Measurements from ENCODE around the gene TMEM163.

TMEM163 gene

GRCh38 chr2:134457765-134458472, 260.9 kb downstream of the TMEM163 start:
- no peak for DNase-seq (ENCODE audit: low read depth)

GRCh38 chr2:134457353-134457752, 261.4 kb downstream of the TMEM163 start:
- no peak for DNase-seq (ENCODE audit: low read depth)

- no peak for DNase-seq (ENCODE audit: low read depth)
Measured at GRCh38 chr2:134455426-134455825, 263.4 kb downstream of the TMEM163 start.

DNA sequence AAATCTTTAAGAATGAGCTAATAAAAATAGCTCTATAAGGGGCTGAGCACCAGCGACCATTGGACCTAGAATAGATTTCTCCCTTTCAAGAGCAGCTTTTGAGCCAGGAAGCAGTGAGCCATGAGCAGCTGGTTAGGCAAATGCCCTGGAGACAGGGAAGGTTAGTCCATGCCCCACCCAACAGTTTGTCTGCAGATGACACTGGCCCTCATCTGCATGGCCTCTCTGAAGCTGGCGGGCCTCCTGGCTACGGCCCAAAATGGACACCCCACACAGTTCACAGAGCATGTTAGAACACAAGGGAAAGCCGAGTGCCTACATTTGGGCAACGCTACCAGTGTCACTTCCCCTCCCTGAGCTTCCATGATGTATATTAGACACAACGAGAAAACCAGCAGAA, 263.9 kb downstream of the TMEM163 start:
- no peak for DNase-seq (ENCODE audit: low read depth)

- no peak for DNase-seq (ENCODE audit: low read depth)
Measured at GRCh38 chr2:134454426-134454825, 264.4 kb downstream of the TMEM163 start.

GRCh38 chr2:134453973-134454372, 264.8 kb downstream of the TMEM163 start:
- no peak for DNase-seq (ENCODE audit: low read depth)

DNA sequence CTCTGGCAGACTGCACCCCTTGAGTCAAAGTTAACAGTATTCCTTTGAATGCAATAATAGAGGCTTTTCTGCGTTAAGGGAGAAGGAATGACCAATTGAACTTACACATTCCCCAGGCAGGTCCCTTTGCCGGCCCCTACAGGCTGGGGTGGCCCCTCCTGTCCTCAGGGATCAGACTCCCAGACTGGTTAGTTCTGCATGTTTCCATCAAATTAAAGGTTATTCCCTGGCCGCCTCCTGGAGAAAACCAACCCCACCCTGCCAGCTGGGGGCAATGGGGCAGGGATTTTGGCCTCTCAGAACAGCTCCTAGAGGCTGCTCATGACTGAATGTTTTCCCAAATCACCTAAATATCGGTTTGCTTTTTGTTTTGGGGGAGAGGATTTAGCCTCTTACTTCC, 265.3 kb downstream of the TMEM163 start:
- no peak for DNase-seq (ENCODE audit: low read depth)

- no peak for DNase-seq (ENCODE audit: low read depth)
Measured at GRCh38 chr2:134452042-134452733, 266.6 kb downstream of the TMEM163 start.

DNA sequence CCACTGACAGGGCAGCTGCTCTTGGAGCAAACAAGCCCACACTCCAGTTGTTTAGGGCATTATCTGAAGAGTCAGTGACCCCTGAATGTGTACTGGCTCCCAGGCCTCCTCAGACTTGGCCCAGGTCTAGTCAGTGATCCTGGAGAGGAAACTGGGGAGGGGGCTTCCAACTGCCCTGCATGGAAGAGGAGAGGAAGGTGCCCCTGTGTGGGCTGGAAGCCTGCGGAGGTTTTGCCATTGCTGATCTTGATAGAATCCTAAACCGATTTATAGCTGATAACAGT, 267.5 kb downstream of the TMEM163 start:
- DNase-seq (ENCODE audit: low read depth), result no peak

GRCh38 chr2:134449751-134450513, 268.9 kb downstream of the TMEM163 start:
- DNase-seq (ENCODE audit: low read depth), result no peak

DNA sequence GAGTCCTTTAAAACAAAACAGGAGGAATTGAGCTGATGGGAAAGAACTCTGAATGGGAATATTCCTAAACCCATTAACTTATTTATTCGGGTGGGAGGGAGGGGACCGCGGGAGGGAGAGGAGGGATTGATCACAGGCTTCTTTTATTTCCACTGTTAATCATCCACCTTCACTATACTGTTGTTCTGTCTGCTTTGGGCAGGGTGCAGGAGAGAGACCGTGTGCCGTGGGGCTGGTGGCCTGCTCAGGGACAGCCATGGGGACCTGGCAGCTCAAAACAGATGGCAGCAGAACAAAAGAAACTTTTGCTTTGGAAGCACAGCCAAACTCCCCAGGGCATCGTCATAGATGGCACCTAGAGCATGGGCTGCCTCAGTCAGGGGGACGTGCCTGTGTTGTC, 269.6 kb downstream of the TMEM163 start:
- no peak for DNase-seq (ENCODE audit: low read depth)

DNA sequence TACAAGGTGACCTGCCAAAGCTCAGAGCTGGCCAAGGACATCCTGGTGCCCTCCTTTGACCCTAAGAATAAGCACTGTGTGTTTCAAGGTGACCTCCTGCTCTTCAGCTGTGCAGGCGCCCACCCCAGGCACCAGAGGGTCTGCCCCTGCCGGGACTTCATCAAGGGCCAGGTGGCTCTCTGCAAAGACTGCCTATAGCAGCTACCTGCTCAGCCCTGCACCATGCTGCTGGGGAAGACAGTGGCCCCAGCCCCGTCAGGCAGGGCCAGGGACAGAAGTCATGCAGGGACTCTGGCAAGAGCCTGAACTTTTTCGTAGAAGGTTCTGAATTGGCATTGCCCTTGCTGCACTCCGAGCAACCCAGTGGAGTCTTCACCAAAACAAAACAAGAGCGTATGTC, 270.1 kb downstream of the TMEM163 start:
- no peak for DNase-seq (ENCODE audit: low read depth)

- no peak for DNase-seq (ENCODE audit: low read depth)
Measured at GRCh38 chr2:134447669-134448068, 271.1 kb downstream of the TMEM163 start.

DNA sequence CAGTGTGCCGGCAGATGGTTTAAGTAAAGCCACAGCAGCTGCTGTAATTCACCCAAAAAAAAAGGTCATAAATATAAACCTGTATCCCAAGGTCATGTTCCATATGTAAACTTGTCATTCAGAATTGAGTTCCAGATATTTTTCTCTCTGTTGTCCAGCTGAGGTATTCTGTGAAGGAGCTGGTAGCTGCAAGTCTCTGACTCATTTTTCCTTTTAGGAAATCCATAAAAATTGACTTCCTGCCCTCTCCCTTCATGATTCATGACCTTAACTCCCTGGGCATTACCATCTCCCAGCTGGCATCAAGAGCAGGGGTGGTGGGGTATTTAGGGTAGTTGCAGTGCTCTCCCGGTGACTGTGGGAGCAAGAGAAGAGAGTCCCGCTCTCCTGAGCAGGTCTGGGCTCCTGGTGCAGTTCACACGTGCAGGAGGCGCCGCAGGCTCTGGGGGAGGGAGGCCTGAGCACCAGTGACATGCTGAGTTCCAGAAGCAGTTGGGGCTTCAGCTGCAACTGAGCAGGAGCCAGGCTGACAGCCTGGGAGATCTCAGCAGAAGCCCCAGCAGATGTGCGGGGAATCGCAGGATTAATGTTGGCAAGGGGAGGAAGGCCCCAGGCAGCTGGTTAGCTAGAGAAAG, 272.3 kb downstream of the TMEM163 start:
- DNase-seq (ENCODE audit: low read depth), result no peak

- DNase-seq (ENCODE audit: low read depth), result no peak
Measured at GRCh38 chr2:134445985-134446382, 272.8 kb downstream of the TMEM163 start.

DNA sequence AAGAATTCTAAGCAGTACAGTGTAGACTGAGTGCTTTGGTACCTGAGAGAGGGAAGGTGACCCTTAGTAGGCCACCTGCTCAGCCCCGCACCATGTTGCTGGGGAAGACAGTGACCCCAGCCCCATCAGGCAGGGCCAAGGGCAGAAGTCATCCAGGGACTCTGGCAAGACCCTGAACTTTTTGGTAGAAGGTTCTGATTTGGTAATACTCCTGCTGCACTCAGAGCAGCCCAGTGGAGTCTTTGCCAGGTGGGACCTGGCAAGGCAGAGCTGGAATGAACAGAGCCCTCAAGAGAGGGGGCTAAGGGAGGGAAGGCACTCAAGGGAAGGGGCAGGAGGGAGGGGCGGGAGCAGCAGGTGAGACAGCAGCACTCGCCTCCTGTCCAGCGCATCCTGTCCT, 273.7 kb downstream of the TMEM163 start:
- DNase-seq (ENCODE audit: low read depth), result no peak

- no peak for DNase-seq (ENCODE audit: low read depth)
Measured at GRCh38 chr2:134443814-134444480, 274.9 kb downstream of the TMEM163 start.

- DNase-seq (ENCODE audit: low read depth), result no peak
Measured at GRCh38 chr2:134441153-134441863, 277.5 kb downstream of the TMEM163 start.

DNA sequence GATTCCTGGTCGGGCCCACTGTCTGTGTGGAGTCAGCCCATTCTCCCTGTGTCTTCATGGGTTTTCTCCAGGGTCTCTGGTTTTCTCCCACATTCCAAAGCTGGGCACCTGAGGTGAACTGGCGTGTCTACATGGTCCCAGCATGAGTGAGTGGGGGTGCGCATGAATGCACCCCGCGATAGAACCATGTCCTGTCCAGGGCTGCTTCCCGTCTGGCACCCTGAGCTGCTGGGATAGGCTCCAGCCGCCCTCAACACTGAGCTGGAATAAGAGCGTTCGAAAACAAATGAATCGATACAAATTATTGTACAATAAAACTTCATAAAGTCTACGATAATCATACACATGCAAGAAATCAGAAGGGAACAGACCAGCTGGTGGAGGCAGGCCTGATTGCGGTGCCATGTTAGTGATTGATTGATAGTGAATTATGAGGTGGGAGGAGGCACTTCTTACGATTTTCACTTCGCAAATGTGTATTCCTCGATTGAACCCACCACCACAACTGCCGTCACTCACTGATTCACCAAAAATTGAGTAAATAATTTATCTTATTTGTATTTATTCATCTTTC, 278.4 kb downstream of the TMEM163 start:
- no peak for DNase-seq (ENCODE audit: low read depth)

- DNase-seq (ENCODE audit: low read depth), result no peak
Measured at GRCh38 chr2:134438371-134438770, 280.4 kb downstream of the TMEM163 start.

- no peak for DNase-seq (ENCODE audit: low read depth)
Measured at GRCh38 chr2:134436706-134437105, 282.1 kb downstream of the TMEM163 start.

Data from fibroblast of gingiva (primary cell).